PC-9 (cell line): ENCODE results near the gene ZC2HC1B. TPM values are rescaled to one million over a fixed set of nuclear protein-coding genes. Genes with fewer than 3 reads are reported as not detected.

Experiments
- BruUV-seq: library from RNA; stranded (reverse); fragments of 400-500 nt; replicated peaks from 2 replicates; lab custom pipeline; 2021; lab: Mats Ljungman, UMichigan
- CTCF ChIA-PET: fragments of 300-600 bp; sonication (Branson Sonifier 250); formaldehyde crosslinking; loops from one replicate; lab custom pipeline; 2022; ENCODE audit warnings: antibody characterized with exemption; lab: Charles Lee
- POLR2A ChIA-PET: fragments of 300-600 bp; sonication (Branson Sonifier 250); formaldehyde crosslinking; loops from one replicate; lab custom pipeline; 2022; ENCODE audit warnings: antibody characterized with exemption; ENCODE audit not compliant: unreplicated experiment; lab: Charles Lee
- DNase-seq, 2 experiments: peaks; one replicate each; pipeline versions ENCODE4 v3.0.0 to v3.0.0-alpha.2; 2015 to 2022; ENCODE audit warnings: mixed read lengths in 1 of 2
- H2AFZ ChIP-seq: fragments of 200-600 bp; sonication (generic); 2 replicates; pipeline ENCODE4 v1.8.1; 2017; ENCODE audit warnings: antibody characterized with exemption
- H3F3A ChIP-seq: fragments of 200-600 bp; sonication (generic); 2 replicates; pipeline ENCODE4 v1.8.1; 2017; ENCODE audit warnings: antibody characterized with exemption, mild to moderate bottlenecking, low read depth; ENCODE audit not compliant: insufficient read depth
- H3K27ac ChIP-seq: fragments of 200-600 bp; sonication (generic); 2 replicates; pipeline ENCODE4 v1.6.1; 2016; ENCODE audit warnings: mixed run types
- H3K27me3 ChIP-seq: fragments of 200-600 bp; sonication (generic); 2 replicates; pipeline ENCODE4 v1.6.1; 2016; ENCODE audit warnings: low read depth, mixed run types; ENCODE audit not compliant: insufficient read depth
- H3K36me3 ChIP-seq: fragments of 200-600 bp; sonication (generic); 2 replicates; pipeline ENCODE4 v1.6.1; 2016; ENCODE audit warnings: low read depth, mixed run types
- H3K4me1 ChIP-seq: fragments of 200-600 bp; sonication (generic); replicated peaks from 2 replicates; pipeline ENCODE4 v1.6.1; 2016; ENCODE audit warnings: mixed run types; ENCODE audit not compliant: insufficient read depth
- H3K4me2 ChIP-seq: fragments of 200-600 bp; sonication (generic); 2 replicates; pipeline ENCODE4 v1.6.1; 2017; ENCODE audit warnings: mixed run types
- H3K4me3 ChIP-seq: fragments of 200-600 bp; sonication (generic); 2 replicates; pipeline ENCODE4 v1.6.1; 2016; ENCODE audit warnings: mixed run types
- H3K79me2 ChIP-seq: fragments of 200-600 bp; sonication (generic); 2 replicates; pipeline ENCODE4 v1.6.1; 2017; ENCODE audit warnings: low read depth, mixed run types
- H3K9me2 ChIP-seq: fragments of 200-600 bp; sonication (generic); 2 replicates; pipeline ENCODE4 v1.8.1; 2017; ENCODE audit warnings: mild to moderate bottlenecking; ENCODE audit not compliant: insufficient read depth
- H3K9me3 ChIP-seq: fragments of 200-600 bp; sonication (generic); 2 replicates; pipeline ENCODE4 v1.8.1; 2016; ENCODE audit warnings: low read depth; ENCODE audit not compliant: insufficient read depth
- H4K20me1 ChIP-seq: fragments of 200-600 bp; sonication (generic); 2 replicates; pipeline ENCODE4 v1.8.1; 2017; ENCODE audit not compliant: insufficient read depth
- EZH2 ChIP-seq: fragments of 200-600 bp; sonication (generic); IDR thresholded peaks from 2 replicates; pipeline ENCODE4 v1.8.0; 2017; ENCODE audit warnings: antibody characterized with exemption, low read depth
- intact Hi-C: fragments of 100-400 bp; cut with micrococcal nuclease; formaldehyde crosslinking; loops from one replicate; pipeline ENCODE4 v1.10.0; 2022; ENCODE audit not compliant: unreplicated experiment
- total RNA-seq: library from RNA; stranded (reverse); gene quantifications from 2 replicates; pipeline ENCODE4 v1.2.3, GENCODE V29; 2021
- TF ChIP-seq, protein P1 (sequence below): fragments of 200-600 bp; sonication (generic); conservative IDR thresholded peaks from 2 replicates; pipeline ENCODE4 v1.6.1; 2017; ENCODE audit warnings: mixed run types, antibody characterized with exemption, mild to moderate bottlenecking, moderate library complexity

ZC2HC1B gene
- total RNA-seq, 1 experiment from 2014 or later = not detected

DNA sequence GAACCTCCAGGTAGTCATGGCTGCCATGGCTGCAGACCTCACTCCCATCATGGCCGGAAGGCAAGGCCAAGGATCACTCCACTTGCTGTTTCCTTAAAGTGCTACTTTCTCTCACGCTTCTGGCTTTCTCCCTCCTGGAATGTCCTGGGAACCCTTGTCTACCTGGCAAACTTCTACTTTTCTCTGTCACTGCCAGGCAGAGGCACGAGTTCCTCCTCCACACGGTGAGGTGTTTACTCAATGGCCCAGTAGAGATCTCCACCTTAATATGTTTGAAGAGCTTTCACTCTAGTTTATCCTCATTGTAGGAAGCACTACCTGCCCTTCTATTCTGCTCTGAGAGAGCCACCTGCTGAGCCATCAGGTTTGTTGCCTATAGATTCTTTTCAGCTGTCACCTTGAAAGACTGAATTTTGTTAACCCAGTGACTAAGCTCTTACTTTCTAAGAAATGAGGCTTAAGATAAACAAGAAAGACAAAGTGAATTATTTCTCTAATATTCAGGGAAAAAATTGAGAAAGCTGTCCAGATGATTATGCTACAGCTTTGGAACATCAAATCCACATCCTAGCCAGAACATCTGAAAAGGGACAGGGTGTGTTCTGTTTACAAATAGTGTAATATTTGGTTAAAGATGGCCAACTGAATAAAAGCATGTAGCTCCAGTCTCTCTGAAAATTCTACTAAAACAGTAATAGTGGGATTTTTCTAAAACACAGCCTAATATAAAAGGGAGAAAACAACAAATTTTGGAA, 88.8 kb downstream of the ZC2HC1B start:
- Histone ChIP-seq H3K27ac (no peak overlapping the region), H3K36me3 (no peaks in the 10 kb centered on the region), H3K4me2 (no peak overlapping the region), H3K79me2 (no peaks in the 10 kb centered on the region), H3K4me1 (no peaks in the 10 kb centered on the region), H3F3A (no peaks in the 10 kb centered on the region), H2AFZ (no peak overlapping the region), H3K27me3 (no peaks in the 10 kb centered on the region), H3K9me3 (no peaks in the 10 kb centered on the region), H3K9me2 (no peaks in the 10 kb centered on the region), H4K20me1 (no peaks in the 10 kb centered on the region), H3K4me3 (no peak overlapping the region)
- ChIA-PET CTCF (no interaction called here), POLR2A (interaction anchor here (0.6 kb wide), 1 partner anchor 10 kb away, joined by 4 read pairs; no protein-coding TSS in a partner anchor)
- TF ChIP-seq, protein P1, sequence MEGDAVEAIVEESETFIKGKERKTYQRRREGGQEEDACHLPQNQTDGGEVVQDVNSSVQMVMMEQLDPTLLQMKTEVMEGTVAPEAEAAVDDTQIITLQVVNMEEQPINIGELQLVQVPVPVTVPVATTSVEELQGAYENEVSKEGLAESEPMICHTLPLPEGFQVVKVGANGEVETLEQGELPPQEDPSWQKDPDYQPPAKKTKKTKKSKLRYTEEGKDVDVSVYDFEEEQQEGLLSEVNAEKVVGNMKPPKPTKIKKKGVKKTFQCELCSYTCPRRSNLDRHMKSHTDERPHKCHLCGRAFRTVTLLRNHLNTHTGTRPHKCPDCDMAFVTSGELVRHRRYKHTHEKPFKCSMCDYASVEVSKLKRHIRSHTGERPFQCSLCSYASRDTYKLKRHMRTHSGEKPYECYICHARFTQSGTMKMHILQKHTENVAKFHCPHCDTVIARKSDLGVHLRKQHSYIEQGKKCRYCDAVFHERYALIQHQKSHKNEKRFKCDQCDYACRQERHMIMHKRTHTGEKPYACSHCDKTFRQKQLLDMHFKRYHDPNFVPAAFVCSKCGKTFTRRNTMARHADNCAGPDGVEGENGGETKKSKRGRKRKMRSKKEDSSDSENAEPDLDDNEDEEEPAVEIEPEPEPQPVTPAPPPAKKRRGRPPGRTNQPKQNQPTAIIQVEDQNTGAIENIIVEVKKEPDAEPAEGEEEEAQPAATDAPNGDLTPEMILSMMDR = no peak
- no peak for DNase-seq
- intact Hi-C loops = no loop called here
- BruUV-seq = no TSS peak

DNA sequence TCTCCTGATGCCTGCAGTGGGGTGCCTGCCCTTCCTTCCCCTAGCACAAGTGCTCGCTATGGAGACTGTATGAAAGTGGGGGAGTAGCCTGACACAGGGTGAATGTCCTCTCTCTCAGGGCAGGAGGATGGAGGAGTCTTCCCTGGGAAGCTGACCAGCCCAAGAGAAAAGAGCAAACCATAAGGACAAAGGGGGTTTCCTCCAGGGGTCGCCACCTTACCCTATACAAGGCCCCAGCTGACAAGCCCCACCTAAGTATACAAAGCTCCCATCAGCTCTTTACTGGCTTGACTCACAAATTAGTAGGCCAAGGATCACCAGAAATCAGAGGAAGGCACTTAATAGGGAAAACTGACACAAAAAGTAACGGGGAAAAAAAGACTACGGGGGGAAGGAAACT, 89.6 kb downstream of the ZC2HC1B start:
- Histone ChIP-seq H3K27ac (no peak overlapping the region), H3F3A (no peaks in the 10 kb centered on the region)
- intact Hi-C loops = no loop called here

GRCh38 chr6:143955971-143956370, 91.7 kb downstream of the ZC2HC1B start:
- H2AFZ ChIP-seq = no peak overlapping the region
- H4K20me1 ChIP-seq = no peaks in the 10 kb centered on the region
- H3F3A ChIP-seq = no peaks in the 10 kb centered on the region
- H3K27ac ChIP-seq = no peak overlapping the region
- DNase-seq = no peak
- H3K36me3 ChIP-seq = no peaks in the 10 kb centered on the region
- no peaks in the 10 kb centered on the region for H3K9me3 ChIP-seq
- no peaks in the 10 kb centered on the region for H3K9me2 ChIP-seq
- TF ChIP-seq, protein P1 = no peak
- no peak for TF ChIP-seq EZH2
- no peaks in the 10 kb centered on the region for H3K27me3 ChIP-seq
- CTCF ChIA-PET = interaction anchor here (0.7 kb wide), 1 partner anchor 1115 kb away, joined by 3 read pairs; no protein-coding TSS in a partner anchor
- POLR2A ChIA-PET = interaction anchor here (0.7 kb wide), 1 partner anchor 569 kb away, joined by 3 read pairs; no protein-coding TSS in a partner anchor
- H3K4me3 ChIP-seq = no peak overlapping the region
- no TSS peak for BruUV-seq
- intact Hi-C loops = no loop called here
- H3K4me2 ChIP-seq = no peak overlapping the region
- no peaks in the 10 kb centered on the region for H3K79me2 ChIP-seq
- no peaks in the 10 kb centered on the region for H3K4me1 ChIP-seq

More for the DNA sequence above, 89.6 kb downstream of the ZC2HC1B start:
- Histone ChIP-seq H3K27me3 (no peaks in the 10 kb centered on the region), H4K20me1 (no peaks in the 10 kb centered on the region), H3K9me3 (no peaks in the 10 kb centered on the region), H3K4me3 (no peak overlapping the region), H3K4me2 (no peak overlapping the region), H3K9me2 (no peaks in the 10 kb centered on the region), H3K4me1 (no peaks in the 10 kb centered on the region), H3K79me2 (no peaks in the 10 kb centered on the region), H3K36me3 (no peaks in the 10 kb centered on the region), H2AFZ (no peak overlapping the region)
- DNase-seq = no peak
- ChIA-PET CTCF (no interaction called here), POLR2A (no interaction called here)
- BruUV-seq = no TSS peak
- TF ChIP-seq, protein P1 = no peak
- no peak for TF ChIP-seq EZH2
